ENCODE measurements around the gene SUPT20HL1. TPM values are rescaled to one million over a fixed set of nuclear protein-coding genes. Genes with fewer than 3 reads are reported as not detected.
"Not testable (repeated sequence)": the region's sequence is repeated elsewhere in the genome, so short reads cannot be mapped to it uniquely, and the experiment has no call there.

SUPT20HL1 gene
- total RNA-seq, 2 experiments from 2014 or later = not detected

- Mint-ChIP-seq H3K4me3 (no peak overlapping the region), H3K4me1 (ENCODE audit: low read depth) (peaks cover 10% of the 10 kb centered on the region), H3K27ac (no peak overlapping the region), H3K27me3 (peaks cover 10% of the 10 kb centered on the region), H3K36me3 (no peaks in the 10 kb centered on the region), H3K9me3 (no peaks in the 10 kb centered on the region)
- ChIA-PET CTCF (no interaction called here), POLR2A (no interaction called here)
- intact Hi-C loops (cut with micrococcal nuclease) = no loop called here
- no peak for DNase-seq
Measured at GRCh38 chrX:24339911-24340310, 20.5 kb upstream of the SUPT20HL1 start.

- Mint-ChIP-seq H3K27ac (no peak overlapping the region), H3K36me3 (no peaks in the 10 kb centered on the region), H3K4me3 (no peak overlapping the region), H3K27me3 (peaks cover 10% of the 10 kb centered on the region), H3K4me1 (ENCODE audit: low read depth) (peaks cover 10% of the 10 kb centered on the region), H3K9me3 (no peaks in the 10 kb centered on the region)
- DNase-seq = no peak
- POLR2A ChIA-PET = no interaction called here
- CTCF ChIA-PET = no interaction called here
- intact Hi-C loops (cut with micrococcal nuclease) = no loop called here
Measured at GRCh38 chrX:24340501-24340900, 19.9 kb upstream of the SUPT20HL1 start.

GRCh38 chrX:24341795-24342194, 18.6 kb upstream of the SUPT20HL1 start:
- H3K4me1 Mint-ChIP-seq (ENCODE audit: low read depth) = peaks cover 10% of the 10 kb centered on the region
- no peaks in the 10 kb centered on the region for H3K36me3 Mint-ChIP-seq
- no peaks in the 10 kb centered on the region for H3K9me3 Mint-ChIP-seq
- H3K27ac Mint-ChIP-seq = no peak overlapping the region
- H3K27me3 Mint-ChIP-seq = peaks cover 10% of the 10 kb centered on the region
- intact Hi-C loops (cut with micrococcal nuclease) = no loop called here
- no peak overlapping the region for H3K4me3 Mint-ChIP-seq
- no peak for DNase-seq
- ChIA-PET POLR2A (no interaction called here), CTCF (interaction anchor here (0.6 to 2.7 kb wide), 2 partner anchors 11 to 29 kb away, joined by 3 to 9 read pairs; no protein-coding TSS in a partner anchor)

- intact Hi-C loops (cut with micrococcal nuclease) = no loop called here
- no peak overlapping the region for H3K4me3 Mint-ChIP-seq
Measured at GRCh38 chrX:24343719-24344118, 16.7 kb upstream of the SUPT20HL1 start.

GRCh38 chrX:24347881-24348280, 12.6 kb upstream of the SUPT20HL1 start:
- intact Hi-C loops (cut with micrococcal nuclease) = no loop called here
- Mint-ChIP-seq H3K4me1 (ENCODE audit: low read depth) (peaks cover 6% of the 10 kb centered on the region), H3K27me3 (peaks cover 2% of the 10 kb centered on the region), H3K27ac (no peak overlapping the region), H3K9me3 (no peaks in the 10 kb centered on the region), H3K36me3 (no peaks in the 10 kb centered on the region), H3K4me3 (no peak overlapping the region)
- POLR2A ChIA-PET = no interaction called here
- CTCF ChIA-PET = interaction anchor here (1.2 kb wide), 1 partner anchor 23 kb away, joined by 3 read pairs; no protein-coding TSS in a partner anchor
- DNase-seq = no peak

More at GRCh38 chrX:24343719-24344118, 16.7 kb upstream of the SUPT20HL1 start:
- peak; percentile 10 for DNase-seq
- Mint-ChIP-seq H3K4me1 (ENCODE audit: low read depth) (peaks cover 10% of the 10 kb centered on the region), H3K27ac (no peak overlapping the region), H3K9me3 (no peaks in the 10 kb centered on the region), H3K27me3 (peaks cover 10% of the 10 kb centered on the region), H3K36me3 (no peaks in the 10 kb centered on the region)
- ChIA-PET CTCF (interaction anchor here (0.6 to 2.7 kb wide), 2 partner anchors 27 to 100 kb away, joined by 4 to 9 read pairs; no protein-coding TSS in a partner anchor), POLR2A (no interaction called here)

GRCh38 chrX:24350217-24350616, 10.2 kb upstream of the SUPT20HL1 start:
- H3K4me3 Mint-ChIP-seq = no peak overlapping the region
- H3K36me3 Mint-ChIP-seq = no peaks in the 10 kb centered on the region
- no peaks in the 10 kb centered on the region for H3K9me3 Mint-ChIP-seq
- intact Hi-C loops (cut with micrococcal nuclease) = no loop called here
- CTCF ChIA-PET = no interaction called here
- DNase-seq = no peak
- no peaks in the 10 kb centered on the region for H3K4me1 Mint-ChIP-seq (ENCODE audit: low read depth)
- H3K27ac Mint-ChIP-seq = no peak overlapping the region
- POLR2A ChIA-PET = no interaction called here
- no peaks in the 10 kb centered on the region for H3K27me3 Mint-ChIP-seq

- no peak overlapping the region for H3K27ac Mint-ChIP-seq
- intact Hi-C loops (cut with micrococcal nuclease) = no loop called here
- H3K36me3 Mint-ChIP-seq = no peaks in the 10 kb centered on the region
- H3K4me3 Mint-ChIP-seq = no peak overlapping the region
- H3K4me1 Mint-ChIP-seq (ENCODE audit: low read depth) = no peaks in the 10 kb centered on the region
- POLR2A ChIA-PET = no interaction called here
- no peaks in the 10 kb centered on the region for H3K27me3 Mint-ChIP-seq
- no peaks in the 10 kb centered on the region for H3K9me3 Mint-ChIP-seq
- CTCF ChIA-PET = no interaction called here
- DNase-seq = no peak
Measured at GRCh38 chrX:24355095-24355494, 5.3 kb upstream of the SUPT20HL1 start.

GRCh38 chrX:24357106-24357505, 3.3 kb upstream of the SUPT20HL1 start:
- H3K27me3 Mint-ChIP-seq = no peaks in the 10 kb centered on the region
- POLR2A ChIA-PET = no interaction called here
- no peak overlapping the region for H3K4me3 Mint-ChIP-seq
- H3K36me3 Mint-ChIP-seq = no peaks in the 10 kb centered on the region
- no peak for DNase-seq
- CTCF ChIA-PET = interaction anchor here (2.5 kb wide), 1 partner anchor 14 kb away, joined by 11 read pairs; no protein-coding TSS in a partner anchor
- H3K9me3 Mint-ChIP-seq = no peaks in the 10 kb centered on the region
- H3K4me1 Mint-ChIP-seq (ENCODE audit: low read depth) = no peaks in the 10 kb centered on the region
- intact Hi-C loops (cut with micrococcal nuclease) = no loop called here
- H3K27ac Mint-ChIP-seq = no peak overlapping the region

- H3K4me3 Mint-ChIP-seq; H3K4me1 Mint-ChIP-seq (ENCODE audit: low read depth); DNase-seq; H3K9me3 Mint-ChIP-seq; POLR2A ChIA-PET; CTCF ChIA-PET; H3K27ac Mint-ChIP-seq; intact Hi-C loops (cut with micrococcal nuclease); H3K36me3 Mint-ChIP-seq; H3K27me3 Mint-ChIP-seq: not testable (repeated sequence)
Measured at GRCh38 chrX:24362089-24362745, 1.8 kb downstream of the SUPT20HL1 start.

GRCh38 chrX:24363432-24364181, 3.2 kb downstream of the SUPT20HL1 start:
- DNase-seq; H3K4me3 Mint-ChIP-seq; H3K36me3 Mint-ChIP-seq; H3K27ac Mint-ChIP-seq; intact Hi-C loops (cut with micrococcal nuclease); H3K27me3 Mint-ChIP-seq; POLR2A ChIA-PET; H3K9me3 Mint-ChIP-seq; CTCF ChIA-PET; H3K4me1 Mint-ChIP-seq (ENCODE audit: low read depth): not testable (repeated sequence)

- no peaks in the 10 kb centered on the region for H3K36me3 Mint-ChIP-seq
- H3K4me3 Mint-ChIP-seq = no peak overlapping the region
- H3K27me3 Mint-ChIP-seq = no peaks in the 10 kb centered on the region
- no peaks in the 10 kb centered on the region for H3K9me3 Mint-ChIP-seq
- H3K27ac Mint-ChIP-seq = no peak overlapping the region
- POLR2A ChIA-PET = no interaction called here
- intact Hi-C loops (cut with micrococcal nuclease) = no loop called here
- CTCF ChIA-PET = no interaction called here
- no peak for DNase-seq
- no peaks in the 10 kb centered on the region for H3K4me1 Mint-ChIP-seq (ENCODE audit: low read depth)
Measured at GRCh38 chrX:24364326-24364725, 3.9 kb downstream of the SUPT20HL1 start.

GRCh38 chrX:24364851-24365538, 4.6 kb downstream of the SUPT20HL1 start:
- Mint-ChIP-seq H3K4me3 (no peak overlapping the region), H3K4me1 (ENCODE audit: low read depth) (no peaks in the 10 kb centered on the region), H3K27ac (no peak overlapping the region), H3K36me3 (no peaks in the 10 kb centered on the region), H3K27me3 (no peaks in the 10 kb centered on the region), H3K9me3 (no peaks in the 10 kb centered on the region)
- CTCF ChIA-PET = no interaction called here
- POLR2A ChIA-PET = no interaction called here
- intact Hi-C loops (cut with micrococcal nuclease) = no loop called here
- no peak for DNase-seq

Measured in activated CD4-positive, alpha-beta memory T cell treated with anti-CD3 and anti-CD28 coated beads for 36 hours (primary cell).